AG04450 (cell line): Measurements from ENCODE around the gene MC1R. TPM values are rescaled to one million over a fixed set of nuclear protein-coding genes. Genes with fewer than 3 reads are reported as not detected.
A peak's percentile ranks its signal among the peaks of the same experiment; 100 is the strongest.
"Not testable (repeated sequence)": the region's sequence is repeated elsewhere in the genome, so short reads cannot be mapped to it uniquely, and the experiment has no call there.

Experiments used
- CTCF ChIA-PET: fragments of 300-600, 350-600 bp; formaldehyde crosslinking; extraction: SDS; loops from one replicate; lab custom pipeline; 2022; ENCODE audit warnings: antibody characterized with exemption, inconsistent platforms; lab: Charles Lee
- POLR2A ChIA-PET: fragments of 350-600 bp; formaldehyde crosslinking; extraction: SDS; loops from one replicate; lab custom pipeline; 2021; ENCODE audit warnings: antibody characterized with exemption, inconsistent platforms; lab: Yijun Ruan, JAX
- DNase-seq: peaks from one replicate; pipeline ENCODE4 v3.0.0-alpha.2; 2011; ENCODE audit warnings: low read depth, low spot score
- H3K27ac ChIP-seq: one replicate; pipeline ENCODE4 v1.5.1; 2012; ENCODE audit warnings: low read depth, low read length, control low read depth
- H3K27me3 ChIP-seq: one replicate; pipeline ENCODE4 v1.6.0; 2012; ENCODE audit warnings: low read length; ENCODE audit not compliant: control insufficient read depth, insufficient read depth
- H3K4me3 ChIP-seq: 2 replicates; pipeline ENCODE4 v1.5.1; 2011; ENCODE audit warnings: mild to moderate bottlenecking, low read depth, low read length, control low read depth
- H3K9me3 ChIP-seq: 2 replicates; pipeline ENCODE4 v1.5.1; 2012; ENCODE audit warnings: low read length; ENCODE audit not compliant: control insufficient read depth, insufficient read depth
- CTCF ChIP-seq: IDR thresholded peaks from 2 replicates; pipeline ENCODE4 v1.5.1; 2011; ENCODE audit warnings: low read depth, low read length, control low read depth, inconsistent platforms
- polyA plus RNA-seq: library from polyadenylated mRNA; depleted of rRNA; stranded (reverse); fragments of >200 nt; gene quantifications from 2 replicates; pipeline ENCODE4 v1.2.3, GENCODE V29; 2011

The MC1R gene
- polyA plus RNA-seq, 1 experiment: 3.9 TPM

- Histone ChIP-seq H3K4me3 (no peak overlapping the region), H3K27ac (no peak overlapping the region), H3K27me3 (no peaks in the 10 kb centered on the region), H3K9me3 (no peaks in the 10 kb centered on the region; the same call in 1 of the 2 replicates)
- ChIA-PET CTCF (no interaction called here), POLR2A (interaction anchor here (1.4 kb wide), 1 partner anchor 9 kb away, joined by 5 read pairs; the partner anchor contains the start of gene TUBB3)
- no peak for TF ChIP-seq CTCF
- DNase-seq: no peak
Observed at GRCh38 chr16:89913408-89914387, 5.0 kb upstream of the MC1R start.

DNA sequence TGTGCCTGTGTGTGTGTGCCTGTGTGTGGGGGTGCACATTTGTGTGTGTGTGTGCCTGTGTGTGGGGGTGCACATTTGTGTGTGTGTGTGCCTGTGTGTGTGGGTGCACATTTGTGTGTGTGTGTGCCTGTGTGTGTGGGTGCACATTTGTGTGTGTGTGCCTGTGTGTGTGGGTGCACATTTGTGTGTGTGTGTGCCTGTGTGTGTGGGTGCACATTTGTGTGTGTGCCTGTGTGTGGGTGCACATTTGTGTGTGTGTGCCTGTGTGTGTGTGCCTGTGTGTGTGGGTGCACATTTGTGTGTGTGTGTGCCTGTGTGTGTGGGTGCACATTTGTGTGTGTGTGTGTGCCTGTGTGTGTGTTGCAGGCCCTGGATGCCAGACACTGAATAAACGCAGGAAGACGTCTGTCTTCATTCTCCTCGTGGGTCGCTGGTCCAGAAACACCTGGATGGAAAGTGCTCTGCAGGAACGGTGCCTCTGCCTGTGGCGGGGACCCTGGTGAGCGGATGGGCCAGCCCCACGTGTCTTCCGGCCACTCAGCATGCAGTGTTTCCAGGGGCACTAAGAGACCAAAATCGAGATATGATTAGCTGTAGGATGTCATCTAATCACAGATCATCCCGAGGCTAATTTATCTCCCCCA is 3.9 kb upstream of the MC1R start:
- H3K9me3 ChIP-seq, H3K27ac ChIP-seq, POLR2A ChIA-PET, DNase-seq, CTCF ChIA-PET, H3K4me3 ChIP-seq, H3K27me3 ChIP-seq: not testable (repeated sequence)

DNA sequence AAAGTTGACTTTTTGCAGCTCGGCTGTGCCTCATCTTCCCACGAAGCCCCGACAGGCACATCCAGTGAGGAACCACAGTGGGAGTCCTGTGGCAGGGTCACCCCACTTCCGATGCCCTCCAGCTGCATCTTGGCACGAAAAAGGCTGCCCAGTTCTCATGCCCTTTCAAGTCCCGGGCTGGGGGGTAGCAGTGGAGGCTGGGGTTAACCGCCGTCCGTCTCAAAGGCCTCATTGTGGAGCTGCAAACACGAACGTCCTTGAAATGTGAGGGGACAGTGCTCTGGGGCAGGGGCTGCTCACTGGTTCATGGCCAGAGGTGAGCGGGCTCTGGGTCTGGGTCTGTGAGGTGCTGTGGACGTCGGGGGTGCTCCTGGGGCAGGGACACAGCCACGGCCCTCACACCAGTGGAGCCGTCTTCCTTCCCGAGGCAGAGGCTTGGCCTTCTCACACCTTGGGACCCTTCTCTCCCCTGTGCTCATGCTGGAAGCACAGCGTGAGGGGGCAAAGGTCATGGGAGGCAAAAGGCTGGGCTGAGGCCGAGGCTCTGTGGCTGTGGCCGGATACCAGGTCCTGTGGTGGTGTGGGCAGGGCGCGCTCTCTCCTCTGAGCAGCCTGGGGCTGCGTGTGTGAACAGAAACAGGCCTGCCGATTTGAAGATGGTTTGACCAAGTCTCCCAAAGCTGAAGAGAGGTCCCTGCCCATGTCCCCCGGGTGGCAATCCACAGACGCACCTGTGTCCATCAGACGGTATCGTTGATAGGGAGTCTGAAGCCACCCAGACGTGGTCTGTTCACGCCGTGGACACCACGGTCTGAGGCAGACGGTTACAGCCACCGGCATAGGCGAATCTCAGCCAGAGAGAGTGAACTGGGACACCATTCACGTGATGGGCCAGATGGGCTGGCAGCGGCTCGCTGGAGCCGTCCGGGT is 3.1 kb upstream of the MC1R start:
- CTCF ChIA-PET: no interaction called here
- H3K27ac ChIP-seq: no peak overlapping the region
- no peaks in the 10 kb centered on the region; the same call in 1 of the 2 replicates for H3K9me3 ChIP-seq
- H3K4me3 ChIP-seq: no peak overlapping the region
- POLR2A ChIA-PET: no interaction called here
- no peaks in the 10 kb centered on the region for H3K27me3 ChIP-seq
- DNase-seq: no peak
- TF ChIP-seq CTCF: no peak

DNA sequence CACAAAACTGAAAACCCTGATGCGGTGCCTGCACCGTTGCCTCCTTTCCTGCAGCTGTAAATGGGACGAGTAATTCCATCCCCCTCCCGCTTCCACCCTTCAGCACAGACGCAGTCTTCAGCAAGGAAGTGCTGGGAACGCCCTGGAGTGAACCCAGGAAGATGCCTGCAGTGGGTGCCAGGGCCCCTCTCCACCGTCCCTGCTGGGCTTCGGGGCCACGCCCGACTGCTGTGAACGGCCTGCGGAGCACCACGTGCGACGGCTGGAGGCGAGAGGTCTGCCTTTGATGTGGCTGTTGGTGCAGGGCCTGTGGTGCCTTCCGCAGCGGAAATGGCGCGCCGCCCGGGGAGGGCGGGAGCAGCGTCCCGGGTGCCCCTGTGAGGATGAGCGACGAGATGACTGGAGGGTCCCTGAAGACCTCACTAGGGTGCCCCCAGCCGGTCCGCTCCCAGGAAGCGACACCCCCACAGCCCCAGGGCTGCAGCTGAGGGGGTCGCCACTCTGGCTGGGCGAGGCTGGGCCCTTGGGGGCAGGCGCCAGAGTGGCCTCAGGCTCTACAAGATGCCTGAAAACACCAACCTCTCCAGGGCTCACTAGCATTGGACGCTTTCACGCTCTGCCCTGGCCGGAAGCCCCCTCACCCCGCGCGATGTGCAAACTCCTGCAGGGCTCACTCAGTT is 749 bp upstream of the MC1R start:
- POLR2A ChIA-PET: interaction anchor here (0.7 kb wide), 2 partner anchors 10 to 45 kb away, joined by 4 to 6 read pairs; partner anchors contain the start of gene TCF25
- H3K27ac ChIP-seq: peak overlapping the region; percentile 68

More for the DNA sequence above, 749 bp upstream of the MC1R start:
- TF ChIP-seq CTCF: no peak
- CTCF ChIA-PET: interaction anchor here (1.0 to 1.6 kb wide), 3 partner anchors 8 to 212 kb away, joined by 4 to 10 read pairs (median 4); no protein-coding TSS in a partner anchor
- no peaks in the 10 kb centered on the region; the same call in 1 of the 2 replicates for H3K9me3 ChIP-seq
- no peak for DNase-seq
- H3K4me3 ChIP-seq: peak overlapping the region; percentile 53
- no peaks in the 10 kb centered on the region for H3K27me3 ChIP-seq
